HG03097 (cell line): Measurements from ENCODE around the gene IZUMO1.
A peak's percentile ranks its signal among the peaks of the same experiment; 100 is the strongest.
"Not testable (repeated sequence)": the region's sequence is repeated elsewhere in the genome, so short reads cannot be mapped to it uniquely, and the experiment has no call there.

ENCODE experiments used
- ATAC-seq: cut with Tn5 transposase; IDR thresholded peaks from one replicate; pipeline ENCODE4 v1.9.1; 2021; ENCODE audit not compliant: unreplicated experiment, low FRiP score

Gene IZUMO1

DNA sequence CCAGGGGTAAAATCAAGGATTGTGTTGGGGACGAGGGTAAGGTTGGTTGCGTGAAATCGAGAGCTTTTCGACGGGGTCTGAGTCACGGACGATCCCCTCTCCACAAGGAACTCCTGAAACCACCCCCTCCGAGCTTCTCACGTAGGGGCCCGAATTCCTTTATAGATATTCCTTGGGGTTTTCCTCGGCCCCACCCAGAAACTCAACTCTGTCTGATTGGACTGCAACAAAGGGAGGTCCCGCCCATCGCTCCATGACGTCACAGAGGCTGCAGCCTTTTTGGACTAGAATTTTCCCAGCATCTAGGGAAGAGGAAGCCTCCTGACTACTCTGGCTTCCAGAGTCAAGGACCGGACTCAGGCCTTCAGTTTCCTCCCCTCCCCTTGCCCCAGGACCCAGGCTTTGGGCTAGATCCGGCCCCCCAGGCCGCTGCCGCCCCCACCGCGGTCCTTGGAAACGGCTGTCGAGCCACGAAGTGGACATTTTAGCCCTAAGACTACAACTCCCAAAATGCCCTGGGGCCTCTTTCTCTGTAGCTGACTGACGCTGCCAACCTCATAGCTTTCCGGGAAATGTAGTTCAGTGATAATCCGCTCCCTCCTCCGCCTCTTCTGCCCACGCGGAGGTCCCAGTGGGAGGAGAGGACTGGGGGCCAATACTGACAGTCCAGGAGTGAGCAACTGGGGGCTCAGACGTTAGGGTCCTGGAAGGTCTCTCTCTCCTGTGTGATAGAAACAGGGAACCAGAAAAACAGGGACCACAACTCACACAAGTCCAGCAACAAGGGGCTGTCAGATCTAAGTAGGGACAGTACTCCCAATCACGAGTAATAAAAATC, at the start of gene IZUMO1:
TSS of gene IZUMO1 (minus strand) at position 172 of the 838 bp plus-strand sequence. CDS start 1,050 bp downstream, outside the sequence.
- ATAC-seq, result no peak

DNA sequence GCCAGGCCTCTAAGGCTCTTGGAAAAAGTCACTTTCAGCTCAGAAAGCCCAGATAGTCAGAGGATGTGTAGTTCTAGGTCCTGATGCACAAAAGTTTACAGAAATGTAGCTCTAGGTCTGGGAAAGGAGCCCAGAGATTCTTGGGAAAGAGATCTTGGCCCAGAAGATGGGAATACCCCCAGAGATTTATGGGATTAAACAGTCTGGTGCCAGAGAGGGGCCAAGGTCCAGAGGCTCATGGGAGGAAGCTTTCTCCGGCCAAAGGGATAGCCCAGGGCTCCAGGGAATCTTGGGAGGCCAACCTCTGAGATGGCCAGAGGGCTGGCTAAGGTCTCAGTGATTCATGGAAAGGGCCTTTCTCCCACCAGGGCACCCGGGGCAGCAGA, 49.0 kb upstream of the IZUMO1 start:
- no peak for ATAC-seq

DNA sequence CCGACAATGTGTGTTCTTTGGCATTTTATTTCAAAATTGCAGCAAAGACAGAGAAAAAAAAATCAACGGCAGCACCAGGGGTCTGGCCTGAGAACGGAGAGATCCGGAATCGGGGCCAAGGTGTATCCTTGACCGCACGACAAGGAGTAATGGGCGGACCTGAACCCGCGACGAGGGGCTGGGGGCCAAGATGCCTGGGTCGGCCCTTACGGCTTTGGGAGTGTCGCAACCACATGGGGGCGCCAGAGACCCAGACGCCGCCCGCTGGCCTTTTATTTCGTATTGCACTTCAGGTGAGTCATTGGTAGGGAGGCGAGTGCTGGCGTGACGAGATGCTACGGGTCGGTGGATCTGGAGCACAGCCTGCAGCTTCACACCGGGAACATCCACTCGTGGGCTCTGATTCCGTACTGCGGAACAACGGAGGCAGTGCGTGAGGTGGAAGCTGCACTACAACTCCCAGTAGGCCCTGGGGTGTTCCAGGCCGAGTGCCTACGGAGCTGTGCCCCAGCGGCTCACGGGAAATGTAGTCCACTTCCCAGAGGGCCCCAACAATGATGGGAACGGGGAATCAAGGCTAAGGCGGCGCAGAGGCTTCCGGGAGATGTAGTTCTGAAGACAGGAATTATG, 48.5 kb upstream of the IZUMO1 start:
- peak; percentile 66 for ATAC-seq

DNA sequence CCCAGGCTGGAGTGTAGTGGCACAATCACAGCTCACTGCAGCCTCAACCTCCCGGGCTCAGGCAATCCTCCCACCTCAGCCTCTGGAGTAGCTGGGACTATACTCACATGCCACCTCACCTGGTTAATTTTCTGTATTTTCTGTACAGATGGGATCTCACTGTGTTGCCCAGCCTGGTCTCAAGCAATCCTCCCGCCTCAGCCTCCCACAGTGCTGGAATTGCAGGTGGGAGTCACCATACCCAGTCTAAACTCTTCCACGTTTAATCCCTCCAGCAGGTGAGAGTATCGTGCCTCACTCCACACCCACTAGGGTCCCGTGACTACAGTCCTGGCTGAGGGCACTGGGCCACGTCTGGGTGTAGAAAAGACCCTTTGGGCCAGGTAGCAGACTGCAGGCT, 47.6 kb upstream of the IZUMO1 start:
- ATAC-seq, result no peak

DNA sequence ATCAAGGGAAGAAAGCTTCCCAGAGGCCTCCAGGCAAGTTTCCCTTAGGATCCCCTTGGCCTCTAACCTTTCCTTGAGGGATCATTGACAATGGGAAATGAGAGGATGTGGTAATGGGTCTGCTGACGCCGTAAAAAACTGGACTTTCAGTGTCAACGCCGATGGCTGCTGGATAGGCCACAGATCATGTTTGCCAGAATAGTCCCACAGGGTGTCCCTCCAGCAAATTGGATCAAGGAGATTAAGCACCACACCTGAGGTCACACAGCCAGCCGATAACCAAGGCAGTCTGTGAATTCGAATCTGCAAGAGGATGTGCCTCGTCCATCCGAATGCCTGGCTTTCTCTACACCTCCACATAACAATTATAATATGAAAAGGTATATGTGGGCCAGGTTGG, 46.6 kb upstream of the IZUMO1 start:
- ATAC-seq, result no peak

DNA sequence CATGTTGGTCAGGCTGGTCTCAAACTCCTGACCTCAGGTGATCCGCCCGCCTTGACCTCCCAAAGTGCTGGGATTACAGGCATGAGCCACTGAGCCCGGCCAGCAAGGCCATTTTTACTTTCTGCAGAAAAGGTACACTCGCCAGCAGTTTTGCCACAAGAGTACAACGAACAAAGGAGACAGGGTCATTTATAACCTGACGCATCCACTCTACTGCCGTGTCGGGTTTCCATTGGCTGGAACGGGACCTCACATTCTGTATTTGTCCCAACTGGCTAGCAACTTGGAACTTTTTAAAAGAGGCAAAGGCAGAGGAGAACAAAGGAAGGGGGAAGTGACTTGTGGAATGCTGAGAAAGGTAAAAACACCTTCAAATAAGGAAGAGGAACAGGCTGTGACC, 40.6 kb upstream of the IZUMO1 start:
- not testable (repeated sequence) for ATAC-seq

DNA sequence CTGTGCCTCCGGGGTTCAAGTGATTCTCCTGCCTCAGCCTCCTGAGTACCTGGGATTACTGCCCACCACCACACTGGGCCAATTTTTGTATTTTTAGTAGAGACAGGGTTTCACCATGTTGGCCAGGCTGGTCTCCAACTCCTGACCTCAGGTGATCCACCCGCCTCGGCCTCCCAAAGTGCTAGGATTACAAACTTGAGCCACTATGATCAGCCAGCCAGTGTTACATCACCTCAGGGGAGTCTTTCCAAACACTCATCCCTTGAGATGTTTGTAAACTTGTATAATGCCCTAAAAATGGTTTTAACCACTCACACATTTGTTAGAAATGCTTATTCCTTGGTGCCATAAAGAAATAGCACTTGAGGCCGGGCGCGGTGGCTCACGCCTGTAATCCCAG, 39.7 kb upstream of the IZUMO1 start:
- ATAC-seq, result not testable (repeated sequence)

DNA sequence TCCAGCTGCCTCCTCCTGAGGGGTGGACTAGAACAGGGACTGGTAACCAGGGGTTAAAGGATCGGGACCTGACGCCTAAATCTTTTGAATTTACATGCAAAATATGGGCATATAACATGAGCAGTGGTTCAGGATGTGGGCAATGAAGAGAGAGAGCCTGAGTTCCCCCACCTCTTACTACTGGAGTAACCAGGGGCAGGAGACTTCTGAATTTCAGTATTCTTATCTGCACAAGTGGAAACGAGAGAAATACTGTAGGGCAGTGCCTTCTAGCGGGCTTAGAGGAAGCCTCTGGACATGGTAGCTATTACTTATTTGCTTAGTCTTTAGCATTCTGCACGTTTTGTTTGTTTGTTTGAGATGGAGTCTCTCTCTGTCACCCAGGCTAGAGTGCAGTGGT, 37.8 kb upstream of the IZUMO1 start:
- ATAC-seq, result no peak

DNA sequence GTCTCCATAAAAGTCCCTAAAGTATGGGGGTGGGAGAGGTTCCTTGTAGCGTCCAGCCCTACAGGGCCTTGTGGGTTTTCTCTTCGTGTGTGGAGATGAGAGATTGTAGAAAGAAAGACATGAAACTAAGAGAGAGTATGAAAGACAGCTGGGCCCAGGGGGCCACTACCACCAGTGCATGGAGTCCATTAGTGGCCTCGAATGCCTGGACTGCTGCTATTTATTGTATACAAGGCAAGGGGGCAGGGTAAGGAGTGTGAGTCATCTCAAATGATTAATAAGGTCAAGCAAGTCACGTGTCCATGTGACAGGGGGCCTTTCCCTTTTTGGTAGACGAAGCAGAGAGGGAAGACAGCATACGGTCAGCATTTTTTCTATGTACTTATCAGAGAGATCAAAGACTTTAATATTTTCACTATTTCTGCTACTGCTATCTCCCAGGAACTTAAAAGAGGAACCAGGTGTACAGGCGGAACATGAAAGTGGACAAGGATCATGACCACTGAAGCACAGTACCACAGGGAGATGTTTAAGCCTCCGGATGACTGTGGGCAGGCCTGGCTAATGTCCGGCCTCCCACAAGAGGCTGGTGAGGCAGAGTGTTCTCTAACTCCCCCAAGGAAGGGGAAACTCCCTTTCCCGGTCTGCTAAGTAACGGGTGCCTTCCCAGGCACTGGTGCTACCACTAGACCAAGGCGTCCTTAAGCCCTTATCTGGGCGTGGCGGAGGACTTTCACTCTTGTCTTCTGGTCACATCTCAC, 34.1 kb upstream of the IZUMO1 start:
- no peak for ATAC-seq

DNA sequence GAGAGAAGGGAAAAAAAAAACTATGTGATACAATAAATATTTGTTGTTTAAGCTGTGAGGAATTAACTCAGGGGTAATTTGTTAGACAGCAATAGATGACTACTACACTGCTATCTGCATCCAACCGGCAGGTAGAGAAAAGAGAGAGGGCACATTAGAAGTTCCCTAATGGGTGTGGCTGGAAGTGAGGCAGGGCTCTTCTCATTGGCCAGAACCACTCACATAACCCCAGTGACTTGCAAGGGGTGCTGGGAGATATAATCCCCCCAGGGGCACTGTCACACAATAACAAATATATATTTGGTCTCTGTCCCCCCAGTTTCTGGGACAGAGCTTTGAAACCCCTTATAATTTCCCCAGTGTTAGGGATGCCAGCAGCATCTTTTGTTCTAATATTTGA, 32.9 kb upstream of the IZUMO1 start:
- ATAC-seq, result no peak

DNA sequence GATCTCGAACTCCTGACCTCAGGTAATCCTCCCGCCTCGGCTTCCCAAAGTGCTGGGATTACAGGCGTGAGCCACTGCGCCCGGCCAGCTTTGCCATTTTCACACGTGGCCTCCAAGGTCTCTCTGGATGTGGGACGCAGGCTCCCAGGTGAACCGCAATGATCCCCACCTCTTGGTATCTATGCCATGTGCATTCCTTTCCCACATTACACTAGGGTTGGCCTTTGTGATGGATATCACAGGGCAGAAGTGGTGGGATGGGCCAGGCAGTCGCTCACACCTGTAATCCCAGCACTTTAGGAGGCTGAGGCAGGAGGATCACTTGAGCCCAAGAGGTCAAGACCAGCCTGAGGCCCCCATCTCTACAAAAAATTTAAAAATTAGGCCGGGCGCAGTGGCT, 31.0 kb upstream of the IZUMO1 start:
- ATAC-seq, result no peak

DNA sequence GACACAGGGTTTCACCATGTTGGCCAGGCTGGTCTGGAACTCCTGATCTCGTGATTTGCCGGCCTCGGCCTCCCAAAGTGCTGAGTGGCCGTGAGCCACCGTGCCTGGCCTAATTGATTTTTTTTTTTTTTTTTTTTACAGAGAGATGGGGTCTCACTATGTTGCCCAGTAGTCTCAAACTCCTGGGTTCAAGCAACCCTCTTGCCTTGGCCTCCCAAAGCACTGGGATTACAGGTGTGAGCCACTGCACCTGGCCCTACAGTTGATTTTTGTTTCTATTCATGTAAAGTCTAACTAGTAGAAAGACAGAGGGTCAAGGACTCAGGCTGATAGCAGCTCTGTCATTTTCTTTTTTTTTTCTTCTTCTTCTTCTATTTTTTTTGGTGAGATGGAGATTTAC, 30.4 kb upstream of the IZUMO1 start:
- no peak for ATAC-seq

DNA sequence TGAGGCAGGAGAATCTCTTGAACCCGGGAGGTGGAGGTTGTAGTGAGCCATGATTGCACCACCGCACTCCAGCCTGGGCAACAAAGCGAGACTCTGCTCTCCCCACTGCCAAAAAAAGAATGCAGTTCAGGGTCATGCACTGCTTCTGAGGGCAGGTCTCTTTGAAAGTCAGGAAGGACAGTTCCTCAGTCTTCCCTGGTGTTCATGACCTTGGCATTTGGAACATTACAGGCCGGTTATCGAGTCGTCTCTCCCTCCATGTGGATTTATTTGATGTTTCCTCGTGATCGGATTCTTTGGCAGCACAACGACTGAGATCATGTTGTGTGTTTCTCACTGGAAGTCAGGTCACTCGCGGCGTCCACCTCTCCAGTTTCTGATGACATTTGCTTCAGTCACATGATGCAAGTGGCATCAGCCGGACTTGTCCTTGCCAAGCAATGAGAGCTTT, 25.8 kb upstream of the IZUMO1 start:
- no peak for ATAC-seq

DNA sequence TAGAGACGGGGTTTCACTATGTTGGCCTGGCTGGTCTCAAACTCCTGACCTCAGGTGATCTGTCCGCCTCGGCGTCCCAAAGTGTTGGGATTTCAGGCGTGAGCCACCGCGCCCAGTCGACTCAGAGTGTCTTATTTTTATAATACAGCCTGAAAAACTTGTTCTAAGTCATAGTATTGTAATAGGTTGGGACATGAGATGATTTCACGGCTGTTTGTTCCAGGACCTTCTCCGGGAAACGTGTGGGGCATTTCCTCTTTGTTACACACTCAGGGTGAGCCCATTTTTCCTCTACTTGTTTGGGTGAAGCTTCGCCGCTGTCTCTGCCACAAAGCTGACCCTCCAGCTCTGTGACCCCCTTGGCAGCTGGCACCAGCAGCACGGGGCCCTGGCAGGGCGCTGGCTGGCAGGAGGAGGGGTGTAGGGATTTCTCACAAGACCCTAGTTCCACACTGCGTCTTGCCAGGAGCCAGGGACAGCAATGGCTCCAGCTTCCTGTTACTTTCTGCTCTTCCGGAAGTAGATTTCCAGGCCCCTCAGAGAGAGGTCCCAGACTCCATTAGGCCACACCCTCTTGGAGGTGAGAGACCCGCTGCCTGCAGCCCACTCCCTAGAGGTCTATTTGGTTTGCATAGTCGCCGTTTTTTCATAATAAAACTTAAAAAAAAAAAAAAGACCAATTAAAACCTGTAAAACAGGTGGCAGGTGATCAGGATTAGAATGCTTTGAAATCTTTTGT, 24.2 kb upstream of the IZUMO1 start:
- no peak for ATAC-seq

DNA sequence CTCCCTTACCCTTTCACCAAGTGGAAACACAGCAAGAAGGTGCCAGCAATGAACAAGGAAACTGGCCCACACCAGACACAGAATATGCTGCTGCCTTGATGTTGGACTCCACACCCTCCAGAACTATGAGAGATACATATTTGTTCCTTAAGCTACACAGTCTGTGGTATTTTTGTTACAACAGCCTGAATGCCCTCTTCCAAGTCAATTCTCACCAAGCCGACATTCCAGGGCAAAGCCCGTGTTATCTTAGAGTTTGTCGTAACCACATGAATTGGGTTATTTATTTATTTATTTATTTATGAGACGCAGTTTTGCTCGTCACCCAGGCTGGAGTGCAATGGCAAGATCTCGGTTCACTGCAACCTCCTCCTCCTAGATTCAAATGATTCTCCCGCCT, 23.6 kb upstream of the IZUMO1 start:
- ATAC-seq, result no peak

DNA sequence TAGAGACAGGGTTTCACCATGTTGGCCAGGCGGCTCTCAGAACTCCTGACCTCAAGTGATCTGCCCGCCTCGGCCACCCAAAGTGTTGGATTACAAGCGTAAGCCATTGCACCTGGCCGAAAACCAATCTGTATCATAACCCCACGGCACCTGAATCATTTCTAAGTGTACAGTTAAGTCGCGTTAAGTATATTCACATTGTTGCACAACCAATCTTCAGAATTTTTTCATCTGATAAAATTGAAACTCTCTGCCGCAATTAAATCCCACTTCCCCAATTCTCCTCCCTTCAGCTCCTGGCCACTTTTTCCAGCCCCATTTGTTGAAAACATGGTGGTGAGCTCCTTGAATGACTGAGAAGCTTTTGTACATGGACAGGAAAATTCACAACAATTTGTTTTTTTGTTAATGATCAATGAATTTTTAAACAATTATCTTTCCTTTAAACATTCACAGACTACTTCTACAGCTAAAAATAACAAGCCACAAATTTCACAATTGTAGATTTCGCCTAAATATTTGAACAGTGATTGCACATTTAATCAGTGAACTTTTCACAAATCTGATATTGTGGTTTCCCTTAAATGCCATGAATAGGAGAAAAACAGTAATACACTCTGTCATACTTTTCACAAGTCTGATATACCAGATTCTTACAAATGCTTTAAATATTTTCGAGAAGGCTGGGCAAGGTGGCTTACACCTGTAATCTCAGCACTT, 22.4 kb upstream of the IZUMO1 start:
- ATAC-seq, result no peak

DNA sequence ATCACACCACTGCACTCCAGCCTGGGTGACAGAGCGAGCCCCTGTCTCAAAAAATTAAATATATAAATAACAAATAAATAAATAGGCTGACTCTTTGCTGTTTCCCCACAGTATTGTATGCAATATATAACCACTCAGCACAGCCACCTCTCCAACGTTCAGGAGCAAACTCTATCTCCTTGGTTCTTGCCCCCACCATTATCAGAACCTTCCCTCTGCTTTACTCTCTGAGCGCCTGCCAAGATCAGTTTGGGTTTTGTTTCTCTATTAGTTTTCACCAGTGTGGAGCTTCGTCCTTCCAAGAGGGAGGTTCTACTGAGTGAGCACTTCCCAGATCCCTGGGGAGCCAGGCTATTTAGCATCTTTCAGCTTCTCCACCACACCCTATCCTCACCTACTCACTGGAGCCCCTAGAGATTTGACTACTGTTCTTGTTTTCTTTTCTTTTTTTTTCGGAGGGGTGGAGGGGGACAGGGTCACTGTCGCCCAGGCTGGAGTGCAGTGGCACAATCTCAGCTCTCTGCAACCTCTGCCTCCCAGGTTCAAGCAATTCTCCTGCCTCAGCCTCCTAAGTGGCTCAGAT, 21.6 kb upstream of the IZUMO1 start:
- ATAC-seq, result not testable (repeated sequence)

DNA sequence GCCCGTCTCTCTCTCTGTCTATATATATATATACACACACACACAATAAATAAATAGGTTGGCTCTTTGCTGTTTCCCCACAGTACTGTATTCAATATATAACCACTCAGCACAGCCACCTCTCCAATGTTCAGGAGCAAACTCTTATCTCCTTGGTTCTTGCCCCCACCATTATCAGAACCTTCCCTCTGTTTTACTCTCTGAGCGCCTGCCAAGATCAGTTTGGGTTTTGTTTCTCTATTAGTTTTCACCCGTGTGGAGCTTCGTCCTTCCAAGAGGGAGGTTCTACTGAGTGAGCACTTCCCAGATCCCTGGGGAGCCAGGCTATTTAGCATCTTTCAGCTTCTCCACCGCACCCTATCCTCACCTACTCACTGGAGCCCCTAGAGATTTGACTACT, 19.1 kb upstream of the IZUMO1 start:
- ATAC-seq, result not testable (repeated sequence)

DNA sequence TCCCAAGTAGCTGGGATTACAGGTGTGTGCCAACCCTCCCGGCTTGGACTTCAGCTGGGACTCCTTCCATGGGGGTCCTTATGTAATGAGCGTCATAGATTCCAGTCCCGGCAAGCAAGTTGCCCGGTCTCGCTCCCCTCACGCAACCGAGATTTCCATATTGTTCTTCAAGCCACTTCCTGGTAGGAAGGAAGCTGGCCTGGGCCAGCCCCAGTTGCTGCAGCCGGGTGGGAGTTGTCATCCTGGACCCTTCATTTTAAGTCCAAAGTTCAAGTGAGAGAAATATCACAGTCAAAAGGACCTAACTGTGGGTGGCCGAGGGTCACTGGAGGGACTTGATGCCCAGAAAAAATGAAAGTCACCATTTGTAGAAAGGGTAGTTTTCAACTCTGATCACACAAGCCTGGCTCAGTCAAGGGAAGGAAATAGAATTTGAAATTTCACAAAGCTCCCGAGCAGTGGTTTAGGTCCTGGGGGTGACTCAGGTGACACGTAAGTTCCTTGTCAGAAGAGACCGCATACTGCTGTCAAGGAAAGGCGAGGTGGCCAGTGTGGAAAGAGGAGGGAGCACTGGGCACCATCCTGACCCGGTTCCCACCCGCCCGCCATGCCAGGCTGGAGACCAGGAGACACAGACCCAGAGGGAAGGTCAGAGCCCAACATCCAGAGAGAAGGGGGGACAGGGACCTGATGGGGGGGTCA, 13.9 kb upstream of the IZUMO1 start:
- no peak for ATAC-seq
